Activated CD4-positive, alpha-beta memory T cell treated with anti-CD3 and anti-CD28 coated beads for 36 hours (primary cell): ENCODE measurements around the gene MCF2L2. TPM values are rescaled to one million over a fixed set of nuclear protein-coding genes. Genes with fewer than 3 reads are reported as not detected.
A peak's percentile ranks its signal among the peaks of the same experiment; 100 is the strongest.

ENCODE experiments used
- CTCF ChIA-PET: fragments of 350-600 bp; sonication (Branson Sonifier 250); formaldehyde crosslinking; loops from one replicate; lab custom pipeline; 2021; ENCODE audit warnings: antibody characterized with exemption, inconsistent platforms; lab: Charles Lee
- POLR2A ChIA-PET: fragments of 350-600 bp; sonication (Branson Sonifier 250); formaldehyde crosslinking; loops from one replicate; lab custom pipeline; 2021; ENCODE audit warnings: antibody characterized with exemption; lab: Charles Lee
- DNase-seq: peaks from one replicate; pipeline ENCODE4 v3.0.0-alpha.2; 2020
- H3K27ac Mint-ChIP-seq: one replicate; pipeline ENCODE4 v1.8.0; 2021; ENCODE audit warnings: mixed read lengths
- H3K27me3 Mint-ChIP-seq: one replicate; pipeline ENCODE4 v1.8.0; 2021; ENCODE audit warnings: mixed read lengths
- H3K36me3 Mint-ChIP-seq: one replicate; pipeline ENCODE4 v1.8.0; 2021; ENCODE audit warnings: mixed read lengths
- H3K4me1 Mint-ChIP-seq: one replicate; pipeline ENCODE4 v1.8.0; 2021; ENCODE audit warnings: low read depth, mixed read lengths
- H3K4me3 Mint-ChIP-seq: one replicate; pipeline ENCODE4 v1.8.0; 2021; ENCODE audit warnings: mild to moderate bottlenecking, mixed read lengths
- H3K9me3 Mint-ChIP-seq: one replicate; pipeline ENCODE4 v1.8.0; 2021; ENCODE audit warnings: mixed read lengths
- intact Hi-C: fragments of 100-400 bp; cut with micrococcal nuclease; formaldehyde crosslinking; loops from one replicate; pipeline ENCODE4 v1.15.1; 2023
- total RNA-seq, 2 experiments: library from RNA; stranded (reverse); gene quantifications; one replicate each; pipeline ENCODE4 v1.2.3, GENCODE V29; 2021

Gene MCF2L2
- total RNA-seq, 2 experiments from 2014 or later: 3.9 to 4.7 TPM

DNA sequence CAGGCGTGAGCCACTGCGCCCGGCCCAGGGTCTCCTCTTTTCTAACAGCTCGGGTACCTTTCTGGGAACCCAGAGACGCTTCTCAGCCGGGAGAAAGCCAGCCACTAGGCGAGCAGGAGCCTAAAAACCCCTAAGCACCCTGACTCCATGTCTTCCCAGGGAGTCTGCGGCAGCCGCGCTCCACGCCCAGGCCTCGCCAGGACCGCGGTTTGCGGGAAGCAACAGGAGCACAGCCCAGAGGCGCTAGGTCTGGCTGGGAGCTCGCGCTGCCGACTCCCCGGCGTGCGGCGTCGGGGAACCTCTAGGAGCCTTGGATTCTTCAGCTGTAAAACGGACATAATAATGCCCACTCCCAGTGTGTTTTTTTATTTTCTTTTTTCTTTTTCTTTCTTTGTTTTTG is 264.9 kb downstream of the MCF2L2 start:
- Mint-ChIP-seq H3K36me3 (no peaks in the 10 kb centered on the region), H3K4me3 (peak overlapping the region; percentile 84), H3K4me1 (peaks cover 17% of the 10 kb centered on the region), H3K27ac (no peak overlapping the region), H3K27me3 (peaks cover 3% of the 10 kb centered on the region), H3K9me3 (no peaks in the 10 kb centered on the region)
- no peak for DNase-seq
- CTCF ChIA-PET: interaction anchor here (1.4 kb wide), 1 partner anchor 21 kb away, joined by 3 read pairs; no protein-coding TSS in a partner anchor
- intact Hi-C loops: no loop called here
- POLR2A ChIA-PET: no interaction called here

DNA sequence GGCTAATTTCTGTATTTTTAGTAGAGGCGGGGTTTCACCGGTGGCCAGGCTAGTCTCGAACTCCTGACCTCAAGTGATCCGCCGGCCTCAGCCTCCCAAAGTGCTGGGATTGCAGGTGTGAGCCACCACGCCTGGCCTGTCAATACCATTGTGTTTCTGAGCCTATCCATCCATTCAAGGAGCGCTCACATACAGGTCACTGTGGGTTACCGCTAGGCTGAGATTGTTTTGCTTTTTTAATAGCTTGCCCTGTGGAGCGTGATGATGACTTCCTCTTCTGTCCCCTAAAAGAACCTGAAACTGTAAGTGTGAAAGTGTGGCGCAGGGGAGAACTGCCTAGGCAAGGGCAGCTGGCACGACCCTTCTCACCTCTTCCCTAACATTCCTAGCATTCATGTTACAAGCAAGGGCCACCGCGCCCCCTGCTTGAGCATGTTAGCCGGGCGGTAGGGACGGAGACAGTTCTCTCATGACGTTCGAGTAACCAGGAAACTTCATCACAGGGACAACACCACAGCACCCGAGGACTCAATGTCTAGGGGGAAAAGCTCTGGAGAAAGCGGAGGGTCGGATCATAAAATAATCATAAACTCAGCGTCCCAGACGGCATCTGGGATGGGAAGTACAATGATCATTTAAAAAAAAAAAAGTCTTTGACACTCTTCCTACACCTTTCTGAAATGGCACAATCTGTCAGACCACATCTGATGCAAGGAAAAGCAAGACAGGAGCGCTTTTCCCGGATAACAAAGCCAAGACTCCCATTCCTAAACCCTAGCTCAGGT is 266.7 kb downstream of the MCF2L2 start:
- intact Hi-C loops: loop anchor here (1.0 kb wide), 1 partner anchor 125 kb away; no protein-coding TSS in a partner anchor
- peak overlapping the region; percentile 84 for H3K4me3 Mint-ChIP-seq
- H3K4me1 Mint-ChIP-seq: peaks cover 27% of the 10 kb centered on the region

DNA sequence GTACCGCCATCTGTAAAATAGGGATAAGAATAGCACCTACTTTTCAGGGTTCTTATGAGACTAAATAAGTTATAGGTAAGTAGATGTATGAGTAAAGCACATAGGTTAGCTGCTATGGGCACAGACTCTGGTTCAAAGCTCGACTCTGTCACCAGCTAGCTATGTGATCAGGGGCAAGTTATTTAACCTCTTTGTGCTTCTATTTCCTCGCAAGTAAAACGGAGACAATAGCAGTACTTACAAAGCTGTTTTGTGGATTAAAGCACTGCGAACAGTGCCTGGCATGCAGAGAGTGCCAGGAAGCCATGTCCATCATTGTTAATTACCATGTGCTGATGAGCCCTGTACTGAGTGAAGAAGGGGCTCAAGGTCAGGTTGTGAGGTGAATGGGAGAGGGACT is 267.8 kb downstream of the MCF2L2 start:
- Mint-ChIP-seq H3K27me3 (peaks cover 3% of the 10 kb centered on the region), H3K4me3 (no peak overlapping the region), H3K9me3 (no peaks in the 10 kb centered on the region), H3K36me3 (no peaks in the 10 kb centered on the region), H3K4me1 (peaks cover 27% of the 10 kb centered on the region), H3K27ac (no peak overlapping the region)
- ChIA-PET CTCF (interaction anchor here (1.1 to 2.5 kb wide), 2 partner anchors 43 to 221 kb away, joined by 3 to 10 read pairs; no protein-coding TSS in a partner anchor), POLR2A (no interaction called here)
- intact Hi-C loops: no loop called here
- DNase-seq: no peak

More for the DNA sequence above, 266.7 kb downstream of the MCF2L2 start:
- Mint-ChIP-seq H3K27ac (peak overlapping the region; percentile 49), H3K27me3 (peaks cover 3% of the 10 kb centered on the region), H3K36me3 (no peaks in the 10 kb centered on the region), H3K9me3 (no peaks in the 10 kb centered on the region)
- CTCF ChIA-PET: interaction anchor here (1.4 to 2.5 kb wide), 2 partner anchors 23 to 220 kb away, joined by 4 to 10 read pairs; no protein-coding TSS in a partner anchor
- POLR2A ChIA-PET: no interaction called here
- DNase-seq: peak; percentile 21

GRCh38 chr3:183159333-183159732 is 269.1 kb downstream of the MCF2L2 start:
- POLR2A ChIA-PET: no interaction called here
- no peaks in the 10 kb centered on the region for H3K36me3 Mint-ChIP-seq
- no peak overlapping the region for H3K4me3 Mint-ChIP-seq
- H3K4me1 Mint-ChIP-seq: peaks cover 27% of the 10 kb centered on the region
- DNase-seq: no peak
- CTCF ChIA-PET: interaction anchor here (0.8 to 1.1 kb wide), 3 partner anchors 9 to 42 kb away, joined by 3 to 4 read pairs (median 3); no protein-coding TSS in a partner anchor
- intact Hi-C loops: loop anchor here (2.0 kb wide), 2 partner anchors 19 to 37 kb away; no protein-coding TSS in a partner anchor
- H3K27me3 Mint-ChIP-seq: peaks cover 3% of the 10 kb centered on the region
- H3K27ac Mint-ChIP-seq: no peak overlapping the region
- no peaks in the 10 kb centered on the region for H3K9me3 Mint-ChIP-seq

- peak; percentile 67 for DNase-seq
- intact Hi-C loops: loop anchor here (1.0 to 2.0 kb wide), 3 partner anchors 20 to 59 kb away; partner anchors contain the start of gene MCCC1
These were observed 269.8 kb downstream of the MCF2L2 start for GRCh38 chr3:183158551-183159006.

DNA sequence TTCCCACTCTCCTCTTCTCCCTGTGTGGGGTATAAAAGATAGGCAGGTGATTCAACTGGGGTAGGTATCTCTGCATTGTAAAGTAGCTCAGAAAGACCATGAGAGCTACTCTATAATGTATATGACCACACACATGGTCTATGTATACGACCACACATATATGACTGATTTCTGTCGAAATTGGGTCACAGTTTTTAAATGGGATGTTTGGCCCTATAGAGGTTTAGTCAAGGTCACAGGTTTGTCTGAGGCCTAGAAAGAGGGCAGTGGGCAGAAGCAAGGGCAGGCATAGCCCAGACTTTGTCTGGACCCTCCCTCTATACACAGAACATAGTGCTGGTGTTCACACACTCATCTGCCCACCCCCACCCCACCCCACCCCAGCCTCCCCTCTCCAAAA is 270.3 kb downstream of the MCF2L2 start:
- POLR2A ChIA-PET: no interaction called here
- Mint-ChIP-seq H3K27me3 (peaks cover 3% of the 10 kb centered on the region), H3K4me1 (peaks cover 27% of the 10 kb centered on the region), H3K27ac (no peak overlapping the region), H3K4me3 (no peak overlapping the region), H3K36me3 (peaks cover 4% of the 10 kb centered on the region), H3K9me3 (no peaks in the 10 kb centered on the region)
- no peak for DNase-seq
- CTCF ChIA-PET: interaction anchor here (0.7 to 1.4 kb wide), 3 partner anchors 27 to 311 kb away, joined by 3 read pairs; no protein-coding TSS in a partner anchor
- intact Hi-C loops: loop anchor here (1.0 to 2.0 kb wide), 3 partner anchors 21 to 59 kb away; partner anchors contain the start of gene MCCC1

More at GRCh38 chr3:183158551-183159006, 269.8 kb downstream of the MCF2L2 start:
- CTCF ChIA-PET: interaction anchor here (1.4 kb wide), 1 partner anchor 26 kb away, joined by 3 read pairs; no protein-coding TSS in a partner anchor
- Mint-ChIP-seq H3K36me3 (peaks cover 4% of the 10 kb centered on the region), H3K4me3 (no peak overlapping the region), H3K4me1 (peaks cover 27% of the 10 kb centered on the region), H3K27ac (peak overlapping the region; percentile 26), H3K9me3 (no peaks in the 10 kb centered on the region), H3K27me3 (peaks cover 3% of the 10 kb centered on the region)
- POLR2A ChIA-PET: no interaction called here

GRCh38 chr3:183156266-183156665 is 272.2 kb downstream of the MCF2L2 start:
- intact Hi-C loops: no loop called here
- POLR2A ChIA-PET: no interaction called here
- Mint-ChIP-seq H3K36me3 (peaks cover 4% of the 10 kb centered on the region), H3K27me3 (no peaks in the 10 kb centered on the region), H3K4me1 (peaks cover 18% of the 10 kb centered on the region), H3K27ac (no peak overlapping the region), H3K4me3 (no peak overlapping the region), H3K9me3 (no peaks in the 10 kb centered on the region)
- no peak for DNase-seq
- CTCF ChIA-PET: no interaction called here

GRCh38 chr3:183155499-183155898 is 272.9 kb downstream of the MCF2L2 start:
- ChIA-PET CTCF (no interaction called here), POLR2A (no interaction called here)
- intact Hi-C loops: no loop called here
- peaks cover 4% of the 10 kb centered on the region for H3K36me3 Mint-ChIP-seq
- no peak overlapping the region for H3K27ac Mint-ChIP-seq
- H3K9me3 Mint-ChIP-seq: no peaks in the 10 kb centered on the region
- H3K4me1 Mint-ChIP-seq: peaks cover 18% of the 10 kb centered on the region
- no peak for DNase-seq
- H3K4me3 Mint-ChIP-seq: no peak overlapping the region
- H3K27me3 Mint-ChIP-seq: no peaks in the 10 kb centered on the region

GRCh38 chr3:183153210-183153950 is 275.0 kb downstream of the MCF2L2 start:
- intact Hi-C loops: no loop called here
- ChIA-PET POLR2A (no interaction called here), CTCF (no interaction called here)
- Mint-ChIP-seq H3K27ac (no peak overlapping the region), H3K27me3 (no peaks in the 10 kb centered on the region), H3K4me3 (no peak overlapping the region), H3K4me1 (peaks cover 8% of the 10 kb centered on the region), H3K9me3 (no peaks in the 10 kb centered on the region), H3K36me3 (peaks cover 4% of the 10 kb centered on the region)
- no peak for DNase-seq

GRCh38 chr3:183151821-183152351 is 276.5 kb downstream of the MCF2L2 start:
- CTCF ChIA-PET: interaction anchor here (0.8 to 1.1 kb wide), 2 partner anchors 10 to 233 kb away, joined by 3 to 4 read pairs; no protein-coding TSS in a partner anchor
- no peak for DNase-seq
- intact Hi-C loops: no loop called here
- H3K4me1 Mint-ChIP-seq: no peaks in the 10 kb centered on the region
- H3K4me3 Mint-ChIP-seq: no peak overlapping the region
- peaks cover 4% of the 10 kb centered on the region for H3K36me3 Mint-ChIP-seq
- H3K27me3 Mint-ChIP-seq: no peaks in the 10 kb centered on the region
- H3K9me3 Mint-ChIP-seq: no peaks in the 10 kb centered on the region
- H3K27ac Mint-ChIP-seq: no peak overlapping the region
- POLR2A ChIA-PET: no interaction called here

DNA sequence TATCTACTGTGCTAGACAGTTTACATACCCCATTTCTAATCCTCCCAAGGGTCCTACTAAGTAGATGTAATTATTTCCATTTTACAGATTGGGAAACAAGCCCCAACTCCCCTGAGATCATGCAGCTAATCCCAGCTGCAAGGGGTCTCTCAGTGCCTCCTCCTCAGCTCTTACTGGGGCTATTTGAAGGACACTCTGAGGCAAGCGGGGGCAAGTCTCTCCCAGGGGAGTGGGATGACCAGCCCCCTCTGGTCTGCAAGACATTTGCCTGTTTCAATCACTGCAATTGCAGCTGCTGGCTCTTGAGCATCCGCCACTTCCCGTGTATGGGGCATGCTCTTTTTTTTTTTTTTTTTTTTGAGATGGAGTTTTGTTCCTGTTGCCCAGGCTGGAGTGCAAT is 277.3 kb downstream of the MCF2L2 start:
- DNase-seq: no peak
- intact Hi-C loops: no loop called here
- no peaks in the 10 kb centered on the region for H3K27me3 Mint-ChIP-seq
- no peak overlapping the region for H3K4me3 Mint-ChIP-seq
- H3K27ac Mint-ChIP-seq: no peak overlapping the region
- CTCF ChIA-PET: interaction anchor here (1.1 kb wide), 1 partner anchor 234 kb away, joined by 3 read pairs; no protein-coding TSS in a partner anchor
- no peaks in the 10 kb centered on the region for H3K9me3 Mint-ChIP-seq
- H3K4me1 Mint-ChIP-seq: no peaks in the 10 kb centered on the region
- H3K36me3 Mint-ChIP-seq: peaks cover 4% of the 10 kb centered on the region
- POLR2A ChIA-PET: no interaction called here
